GM21423 (cell line): ENCODE data around the gene ARAP1.

Source experiments
- ATAC-seq: cut with Tn5 transposase; IDR thresholded peaks from one replicate; pipeline ENCODE4 v1.9.1; 2021; ENCODE audit warnings: mild to moderate bottlenecking, moderate library complexity; ENCODE audit not compliant: unreplicated experiment

The ARAP1 gene

DNA sequence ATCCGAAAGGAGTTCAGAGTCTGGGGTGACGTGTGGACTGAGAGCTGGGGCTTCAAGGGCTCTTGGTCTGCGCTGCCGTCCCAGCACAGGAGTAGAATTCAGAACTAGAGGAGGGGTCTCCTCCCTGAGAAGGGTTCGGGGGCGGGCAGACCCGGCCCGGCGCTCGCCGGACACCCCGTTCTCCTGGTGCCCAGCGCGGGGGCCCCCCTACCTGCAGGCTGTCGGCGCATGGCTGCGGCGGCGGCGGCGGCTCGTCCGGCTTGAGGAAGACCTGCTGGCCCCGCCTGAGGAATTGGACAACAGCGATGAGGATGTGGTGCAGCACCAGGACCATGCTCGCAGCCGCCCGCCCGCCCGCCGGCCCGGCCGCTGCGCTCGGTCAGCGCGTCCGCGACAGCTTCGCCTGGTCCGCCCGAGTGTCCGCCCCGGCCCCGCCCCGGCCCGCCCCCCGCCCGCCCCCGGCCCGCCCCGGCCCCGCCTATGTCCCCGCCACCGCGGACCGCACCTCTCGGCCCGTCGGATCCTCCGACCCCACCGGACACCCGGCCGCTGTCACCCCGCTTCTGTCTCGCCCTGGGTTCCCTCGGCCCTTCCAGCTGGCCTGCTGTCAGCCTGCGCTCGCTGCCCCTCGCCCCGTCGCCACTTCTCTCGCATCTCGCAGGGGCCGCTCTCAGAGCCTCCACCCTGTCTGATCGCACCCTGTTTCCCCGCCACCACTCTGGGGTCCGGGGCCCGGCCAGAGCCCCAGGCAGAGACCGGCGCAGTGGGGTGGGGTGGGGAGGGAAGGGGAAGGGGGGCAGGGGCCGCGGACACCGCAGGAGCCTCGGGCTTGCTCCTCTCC is 109.9 kb downstream of the ARAP1 start:
- ATAC-seq: no peak

DNA sequence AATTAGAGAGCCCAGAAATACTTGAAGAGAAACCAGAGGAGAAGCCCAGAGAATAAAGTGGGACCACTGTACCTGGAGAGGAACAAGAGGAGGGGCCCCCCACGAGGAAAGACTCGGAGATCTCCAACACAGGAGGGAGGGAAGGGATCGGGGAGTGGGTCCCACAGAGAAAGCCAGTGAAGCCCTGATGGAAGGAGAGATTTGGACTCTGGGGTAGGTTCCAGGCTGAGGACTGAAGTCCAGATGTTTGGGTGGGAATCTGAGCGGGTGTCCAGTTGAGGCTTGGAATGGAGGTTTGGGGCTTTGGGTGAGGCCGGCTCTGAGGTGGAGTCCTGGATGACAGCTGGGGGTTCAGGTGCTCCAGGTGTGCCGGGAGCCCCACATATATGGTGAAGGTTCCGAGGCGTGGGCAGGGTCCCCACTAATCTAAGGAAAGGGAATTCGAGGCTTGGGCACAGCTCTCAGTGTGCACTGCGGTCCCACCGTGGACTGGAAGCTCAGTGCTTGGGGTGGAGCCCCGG is 110.6 kb downstream of the ARAP1 start:
- ATAC-seq: no peak

DNA sequence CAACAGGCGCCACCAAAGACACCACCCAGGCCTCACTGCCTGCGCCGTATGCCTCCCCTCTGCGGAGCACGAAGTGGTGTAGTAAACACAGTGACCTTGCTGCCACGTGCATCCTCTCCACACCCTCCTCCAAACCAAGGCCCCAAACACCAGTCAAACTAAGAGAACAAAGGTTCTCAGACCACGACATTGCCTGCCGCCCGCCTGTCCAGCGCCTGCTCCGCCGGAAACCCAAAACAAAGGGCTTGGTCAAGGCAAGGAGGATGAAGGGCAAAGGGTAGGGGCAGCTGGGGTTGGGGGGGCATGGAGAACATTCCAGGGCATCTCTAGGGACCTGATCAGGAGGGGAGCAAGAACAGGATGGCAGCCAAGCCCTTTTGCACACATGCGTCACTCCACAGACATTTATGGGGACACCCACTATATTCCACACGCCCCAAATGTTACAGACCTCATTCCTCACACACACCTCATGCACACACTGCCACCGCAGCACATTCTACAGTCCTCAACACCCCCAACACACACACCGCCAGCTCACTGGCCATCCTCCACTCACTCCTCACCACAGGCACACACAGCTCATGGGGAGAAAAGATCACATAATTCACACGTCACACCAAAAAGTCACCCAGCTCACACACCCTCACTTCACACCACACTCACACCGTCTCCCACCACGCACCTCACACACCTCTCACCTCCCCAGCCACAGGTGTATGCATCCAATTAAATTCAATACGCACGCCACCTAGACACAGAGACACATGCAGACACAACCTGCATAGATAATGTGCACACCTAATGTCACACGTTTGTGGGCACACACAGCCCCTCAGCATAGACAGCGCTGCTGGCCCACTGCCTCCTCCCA is 112.5 kb downstream of the ARAP1 start:
- no peak for ATAC-seq

DNA sequence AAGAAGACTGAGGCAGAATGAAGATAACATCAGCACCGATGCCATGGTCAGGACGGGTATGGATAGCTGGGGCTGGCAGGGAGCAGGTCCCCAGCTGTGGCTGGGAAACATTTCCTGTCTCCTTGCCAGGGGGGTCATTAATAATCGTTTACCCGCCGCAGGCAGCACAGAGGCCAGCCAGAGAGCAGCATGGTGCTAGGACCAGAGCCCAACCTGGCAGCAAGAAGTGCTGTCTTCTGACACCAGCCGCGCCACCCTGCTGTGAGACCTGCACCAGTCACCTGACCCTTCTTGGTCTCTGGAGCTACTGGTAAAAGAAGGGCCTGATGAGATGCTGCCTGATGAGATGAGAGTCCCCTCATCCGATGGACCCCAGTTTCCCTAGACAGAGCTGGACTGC is 114.3 kb downstream of the ARAP1 start:
- no peak for ATAC-seq

DNA sequence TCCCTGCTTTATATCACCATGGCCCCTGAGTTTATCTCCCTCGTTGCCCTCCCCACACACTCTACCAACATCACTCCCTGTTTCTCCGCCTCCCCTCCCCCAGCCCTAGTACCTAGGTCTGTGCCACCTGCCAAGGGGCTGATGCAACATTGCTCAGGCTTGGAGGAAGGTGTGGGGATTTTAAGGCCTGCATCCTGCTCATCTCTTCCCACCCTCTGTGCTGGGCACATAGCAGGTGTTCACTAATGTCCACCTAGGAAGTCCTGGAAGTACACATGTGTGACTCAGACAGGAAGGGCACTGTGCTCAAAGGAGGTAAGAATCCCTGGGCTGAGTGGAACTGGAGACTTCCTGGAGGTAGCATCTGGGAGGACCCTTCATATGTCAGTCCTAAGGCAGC is 115.0 kb downstream of the ARAP1 start:
- no peak for ATAC-seq

DNA sequence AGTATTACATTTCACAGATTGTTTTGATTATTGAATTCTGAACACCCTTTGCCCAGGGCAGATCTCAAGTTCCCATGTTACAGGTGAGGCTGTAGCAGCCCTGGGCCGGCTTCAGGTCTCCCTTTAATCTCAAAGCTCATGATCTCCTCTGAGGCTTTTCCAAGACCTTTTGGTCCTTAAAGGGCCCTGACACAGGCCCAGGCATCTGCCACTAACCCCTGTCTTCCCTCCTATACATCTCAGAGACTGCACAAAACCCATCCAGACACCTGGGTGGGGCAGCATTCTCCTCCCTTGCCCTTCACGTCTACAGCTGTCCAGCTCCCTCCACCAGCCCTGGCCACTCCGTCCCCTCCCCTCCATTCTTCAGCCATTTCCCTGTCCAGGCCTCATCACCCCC is 115.8 kb downstream of the ARAP1 start:
- ATAC-seq: no peak

DNA sequence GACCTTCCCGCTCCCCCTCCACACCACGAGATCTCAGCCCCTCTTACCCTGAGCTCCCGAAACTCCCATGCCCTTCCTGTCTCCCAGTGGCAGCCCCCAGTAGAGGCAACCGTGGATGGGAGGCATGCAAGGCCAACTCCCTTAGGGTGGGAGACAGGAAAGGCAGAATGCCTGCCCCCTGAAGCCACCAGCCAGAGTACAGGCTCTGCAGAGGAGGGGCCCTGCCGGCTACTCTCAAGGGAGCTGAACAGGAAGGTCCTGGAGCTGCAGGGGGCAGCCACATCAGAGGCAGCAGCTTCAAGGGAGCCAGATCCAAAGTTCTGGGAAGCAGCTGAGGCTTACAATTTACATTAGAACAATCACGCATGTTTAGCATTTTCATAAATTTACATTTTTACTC is 116.3 kb downstream of the ARAP1 start:
- ATAC-seq: no peak

DNA sequence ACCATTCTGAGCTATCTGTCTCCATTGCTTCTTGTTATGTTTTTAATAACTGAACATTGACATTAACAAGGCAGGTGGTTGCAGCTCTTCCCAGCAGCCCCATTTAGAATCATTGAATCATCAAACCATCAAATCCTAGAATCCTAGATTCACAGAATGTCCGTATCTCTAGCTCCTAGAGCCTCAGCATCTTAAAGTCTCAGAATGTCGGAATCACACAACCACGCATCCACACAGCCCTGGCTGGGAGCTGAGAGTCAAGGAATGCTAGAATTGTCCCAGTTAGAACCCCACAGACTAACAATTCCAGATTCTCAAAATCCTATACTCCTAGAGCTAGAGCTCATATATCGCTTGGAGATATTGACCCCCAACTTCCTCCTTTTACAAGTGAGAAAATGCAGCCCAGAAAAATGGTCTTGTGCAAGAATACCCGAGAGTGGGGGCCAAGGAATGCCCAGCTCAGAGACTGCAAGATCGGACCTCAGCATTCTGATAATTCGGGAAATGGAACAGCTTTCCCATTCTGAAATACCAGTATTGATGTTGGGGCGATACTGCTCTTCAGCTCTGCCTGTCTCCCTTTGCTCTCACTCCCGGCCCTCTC is 116.8 kb downstream of the ARAP1 start:
- ATAC-seq: no peak
